Large intestine (tissue), 3 donors: ENCODE measurements around the gene ANKRD11. TPM values are rescaled to one million over a fixed set of nuclear protein-coding genes. Genes with fewer than 3 reads are reported as not detected.
"Not testable (repeated sequence)": the region's sequence is repeated elsewhere in the genome, so short reads cannot be mapped to it uniquely, and the experiment has no call there.

Experiments
- DNase-seq, 2 donors: peaks; one replicate each; pipeline versions ENCODE4 v3.0.0 to v3.0.0-alpha.2; 2013
- H3K27ac ChIP-seq: one replicate; pipeline ENCODE4 v1.5.1; 2013; ENCODE audit warnings: low read length
- H3K27me3 ChIP-seq: 2 replicates; pipeline ENCODE4 v1.6.1; 2013; ENCODE audit warnings: low read length; ENCODE audit not compliant: control insufficient read depth, insufficient read depth
- H3K36me3 ChIP-seq: 2 replicates; pipeline ENCODE4 v1.6.1; 2013; ENCODE audit warnings: low read length; ENCODE audit not compliant: control insufficient read depth, insufficient read depth
- H3K4me1 ChIP-seq: one replicate; pipeline ENCODE4 v1.6.1; 2013; ENCODE audit warnings: low read length; ENCODE audit not compliant: control insufficient read depth, insufficient read depth
- H3K4me3 ChIP-seq: one replicate; pipeline ENCODE4 v1.5.1; 2013; ENCODE audit warnings: low read length
- H3K9me3 ChIP-seq: one replicate; pipeline ENCODE4 v1.6.1; 2013; ENCODE audit warnings: mild to moderate bottlenecking, low read depth, low read length, moderate library complexity; ENCODE audit not compliant: control insufficient read depth
- WGBS: methylation state at CpG from one replicate; pipeline ENCODE4 v1.1.5; 2013; ENCODE audit warnings: low lambda C conversion rate; ENCODE audit not compliant: insufficient coverage; 5-methylcytosine and 5-hydroxymethylcytosine counted together
- polyA plus RNA-seq: library from polyadenylated mRNA; unstranded; fragments of 120-200 nt; gene quantifications from one replicate; pipeline ENCODE4 v1.2.1, GENCODE V29; 2013

ANKRD11 gene
- polyA plus RNA-seq, 1 donor: 83.9 TPM

- peaks cover 30% of the 10 kb centered on the region for H3K4me1 ChIP-seq
- peak overlapping the region; percentile 76 for H3K27ac ChIP-seq
- H3K36me3 ChIP-seq: no peaks in the 10 kb centered on the region
- H3K9me3 ChIP-seq: peaks cover 3% of the 10 kb centered on the region
- WGBS: no CpG with 5 or more reads among the region's 6 CpGs
- DNase-seq: peak; percentile 88 to 93
- H3K27me3 ChIP-seq: no peaks in the 10 kb centered on the region
- peak overlapping the region; percentile 7 for H3K4me3 ChIP-seq
Measured at GRCh38 chr16:89338863-89339262, 151.5 kb downstream of the ANKRD11 start.

- no peaks in the 10 kb centered on the region for H3K27me3 ChIP-seq
- no peaks in the 10 kb centered on the region for H3K36me3 ChIP-seq
- peaks cover 3% of the 10 kb centered on the region for H3K9me3 ChIP-seq
- H3K4me3 ChIP-seq: no peak overlapping the region
- H3K4me1 ChIP-seq: peaks cover 25% of the 10 kb centered on the region
- DNase-seq: no peak
- WGBS: no CpG with 5 or more reads among the region's 11 CpGs
- peak overlapping the region; percentile 76 for H3K27ac ChIP-seq
Measured at GRCh38 chr16:89337965-89338364, 152.4 kb downstream of the ANKRD11 start.

GRCh38 chr16:89335803-89336485, 154.4 kb downstream of the ANKRD11 start:
- no peaks in the 10 kb centered on the region for H3K27me3 ChIP-seq
- peaks cover 24% of the 10 kb centered on the region for H3K4me1 ChIP-seq
- no peak for DNase-seq
- no peak overlapping the region for H3K4me3 ChIP-seq
- H3K27ac ChIP-seq: no peak overlapping the region
- no CpG with 5 or more reads among the region's 16 CpGs for WGBS
- no peaks in the 10 kb centered on the region for H3K9me3 ChIP-seq
- H3K36me3 ChIP-seq: no peaks in the 10 kb centered on the region

- H3K9me3 ChIP-seq: no peaks in the 10 kb centered on the region
- no peaks in the 10 kb centered on the region for H3K27me3 ChIP-seq
- no peaks in the 10 kb centered on the region for H3K36me3 ChIP-seq
- WGBS: no CpG with 5 or more reads among the region's 22 CpGs
- no peak overlapping the region for H3K4me3 ChIP-seq
- peaks cover 24% of the 10 kb centered on the region for H3K4me1 ChIP-seq
- no peak for DNase-seq
- no peak overlapping the region for H3K27ac ChIP-seq
Measured at GRCh38 chr16:89334988-89335802, 155.2 kb downstream of the ANKRD11 start.

GRCh38 chr16:89334461-89334860, 155.9 kb downstream of the ANKRD11 start:
- Histone ChIP-seq H3K9me3 (no peaks in the 10 kb centered on the region), H3K36me3 (no peaks in the 10 kb centered on the region), H3K4me1 (peaks cover 20% of the 10 kb centered on the region), H3K27ac (no peak overlapping the region), H3K4me3 (no peak overlapping the region), H3K27me3 (no peaks in the 10 kb centered on the region)
- WGBS: no CpG with 5 or more reads among the region's 12 CpGs
- no peak for DNase-seq

GRCh38 chr16:89334050-89334449, 156.3 kb downstream of the ANKRD11 start:
- Histone ChIP-seq H3K4me1 (peaks cover 17% of the 10 kb centered on the region), H3K27ac (no peak overlapping the region), H3K36me3 (no peaks in the 10 kb centered on the region), H3K9me3 (no peaks in the 10 kb centered on the region), H3K4me3 (no peak overlapping the region), H3K27me3 (no peaks in the 10 kb centered on the region)
- no peak for DNase-seq
- no CpG with 5 or more reads among the region's 2 CpGs for WGBS

- peaks cover 15% of the 10 kb centered on the region for H3K4me1 ChIP-seq
- not testable (repeated sequence) for H3K27me3 ChIP-seq, H3K4me3 ChIP-seq, H3K36me3 ChIP-seq, H3K9me3 ChIP-seq, H3K27ac ChIP-seq
- no CpG with 5 or more reads among the region's 13 CpGs for WGBS
- DNase-seq: peak; percentile 63 to 75
Measured at GRCh38 chr16:89333401-89334001, 156.9 kb downstream of the ANKRD11 start.

GRCh38 chr16:89332902-89333245, 157.5 kb downstream of the ANKRD11 start:
- no CpG with 5 or more reads among the region's 7 CpGs for WGBS
- Histone ChIP-seq H3K9me3 (no peaks in the 10 kb centered on the region), H3K4me1 (peaks cover 8% of the 10 kb centered on the region), H3K27ac (no peak overlapping the region), H3K27me3 (no peaks in the 10 kb centered on the region), H3K36me3 (no peaks in the 10 kb centered on the region), H3K4me3 (no peak overlapping the region)
- DNase-seq: no peak

GRCh38 chr16:89332243-89332901, 158.0 kb downstream of the ANKRD11 start:
- Histone ChIP-seq H3K4me3 (no peak overlapping the region), H3K4me1 (peaks cover 5% of the 10 kb centered on the region), H3K9me3 (no peaks in the 10 kb centered on the region), H3K36me3 (no peaks in the 10 kb centered on the region), H3K27me3 (no peaks in the 10 kb centered on the region), H3K27ac (no peak overlapping the region)
- no peak for DNase-seq
- WGBS: no CpG with 5 or more reads among the region's 14 CpGs

- Histone ChIP-seq H3K27me3 (no peaks in the 10 kb centered on the region), H3K36me3 (no peaks in the 10 kb centered on the region), H3K9me3 (no peaks in the 10 kb centered on the region), H3K27ac (no peak overlapping the region), H3K4me3 (no peak overlapping the region), H3K4me1 (peaks cover 5% of the 10 kb centered on the region)
- no peak for DNase-seq
- 83% methylated on average over 1 of the region's 14 CpGs for WGBS
Measured at GRCh38 chr16:89331371-89332109, 158.8 kb downstream of the ANKRD11 start.
